Stomach smooth muscle (tissue), 2 donors: Measurements from ENCODE around the gene GPR146.
A peak's percentile ranks its signal among the peaks of the same experiment; 100 is the strongest.

Experiments used
- H3K27ac ChIP-seq: one replicate; pipeline ENCODE4 v1.7.0; 2013; ENCODE audit warnings: mild to moderate bottlenecking, low read length, inconsistent platforms
- H3K27me3 ChIP-seq, 2 donors: one replicate each; pipeline ENCODE4 v1.7.0; 2013; ENCODE audit warnings: low read length in 2 of 2; ENCODE audit not compliant: insufficient read depth in 2 of 2, control insufficient read depth in 1 of 2
- H3K36me3 ChIP-seq, 2 donors: one replicate each; pipeline ENCODE4 v1.7.0; 2013; ENCODE audit warnings: low read length in 2 of 2; ENCODE audit not compliant: control insufficient read depth in 2 of 2, insufficient read depth in 2 of 2
- H3K4me1 ChIP-seq: one replicate; pipeline ENCODE4 v1.7.0; 2013; ENCODE audit warnings: low read length; ENCODE audit not compliant: control insufficient read depth, insufficient read depth
- H3K4me3 ChIP-seq, 2 donors: one replicate each; pipeline ENCODE4 v1.7.0; 2013; ENCODE audit warnings: low read length in 2 of 2
- H3K9ac ChIP-seq, 2 donors: one replicate each; pipeline ENCODE4 v1.7.0; 2013; ENCODE audit warnings: low read length in 2 of 2, mild to moderate bottlenecking in 1 of 2
- H3K9me3 ChIP-seq, 2 donors: one replicate each; pipeline ENCODE4 v1.7.0; 2013; ENCODE audit warnings: low read length in 2 of 2; ENCODE audit not compliant: control insufficient read depth in 2 of 2
- donor health status: healthy.
- donor health status: Pancreatic carcinoma.

GPR146 gene

GRCh38 chr7:1092806-1093501 is 48.6 kb downstream of the GPR146 start:
- no peak overlapping the region for H3K9ac ChIP-seq
- H3K9me3 ChIP-seq: no peaks in the 10 kb centered on the region
- no peak overlapping the region for H3K4me3 ChIP-seq
- peaks cover 11 to 18% of the 10 kb centered on the region in 2 donors for H3K36me3 ChIP-seq
- no peak overlapping the region for H3K27ac ChIP-seq
- H3K27me3 ChIP-seq: no peaks in the 10 kb centered on the region
- H3K4me1 ChIP-seq: peaks cover 30% of the 10 kb centered on the region

GRCh38 chr7:1093502-1093843 is 49.1 kb downstream of the GPR146 start:
- Histone ChIP-seq H3K27me3 (no peaks in the 10 kb centered on the region), H3K4me3 (no peak overlapping the region), H3K9me3 (no peaks in the 10 kb centered on the region), H3K27ac (no peak overlapping the region), H3K9ac (no peak overlapping the region), H3K36me3 (peaks cover 11 to 20% of the 10 kb centered on the region in 2 donors), H3K4me1 (peaks cover 26% of the 10 kb centered on the region)

GRCh38 chr7:1093916-1094508 is 49.7 kb downstream of the GPR146 start:
- Histone ChIP-seq H3K9me3 (no peaks in the 10 kb centered on the region), H3K27me3 (no peaks in the 10 kb centered on the region), H3K4me3 (no peak overlapping the region), H3K36me3 (peaks cover 11 to 20% of the 10 kb centered on the region in 2 donors), H3K9ac (no peak overlapping the region), H3K27ac (peak overlapping the region; percentile 58), H3K4me1 (peaks cover 23% of the 10 kb centered on the region)

GRCh38 chr7:1094870-1095269 is 50.5 kb downstream of the GPR146 start:
- Histone ChIP-seq H3K36me3 (peaks cover 11 to 20% of the 10 kb centered on the region in 2 donors), H3K4me3 (no peak overlapping the region), H3K9ac (no peak overlapping the region), H3K4me1 (peaks cover 23% of the 10 kb centered on the region), H3K9me3 (no peaks in the 10 kb centered on the region), H3K27me3 (no peaks in the 10 kb centered on the region), H3K27ac (peak overlapping the region; percentile 58)

- Histone ChIP-seq H3K27ac (peak overlapping the region; percentile 58), H3K9me3 (no peaks in the 10 kb centered on the region), H3K4me3 (peak overlapping the region; percentile 6 to 65), H3K9ac (peak overlapping the region; percentile 2 to 51), H3K36me3 (peaks cover 11 to 20% of the 10 kb centered on the region in 2 donors), H3K4me1 (peaks cover 23% of the 10 kb centered on the region), H3K27me3 (no peaks in the 10 kb centered on the region)
Measured at GRCh38 chr7:1095621-1096155, 51.3 kb downstream of the GPR146 start.

- peak overlapping the region; percentile 58 for H3K27ac ChIP-seq
- peak overlapping the region; percentile 2 to 22 for H3K9ac ChIP-seq
- no peaks in the 10 kb centered on the region for H3K9me3 ChIP-seq
- peaks cover 8 to 18% of the 10 kb centered on the region in 2 donors for H3K36me3 ChIP-seq
- no peaks in the 10 kb centered on the region for H3K27me3 ChIP-seq
- H3K4me3 ChIP-seq: peak overlapping the region; percentile 6 to 65
- peaks cover 23% of the 10 kb centered on the region for H3K4me1 ChIP-seq
Measured at GRCh38 chr7:1096156-1097119, 52.1 kb downstream of the GPR146 start.

GRCh38 chr7:1097120-1097504 is 52.8 kb downstream of the GPR146 start:
- no peak overlapping the region for H3K27ac ChIP-seq
- no peaks in the 10 kb centered on the region for H3K9me3 ChIP-seq
- peaks cover 23% of the 10 kb centered on the region for H3K4me1 ChIP-seq
- H3K36me3 ChIP-seq: peaks cover 6 to 13% of the 10 kb centered on the region in 2 donors
- no peaks in the 10 kb centered on the region for H3K27me3 ChIP-seq
- H3K9ac ChIP-seq: no peak overlapping the region
- H3K4me3 ChIP-seq: no peak overlapping the region

- H3K27me3 ChIP-seq: no peaks in the 10 kb centered on the region
- no peak overlapping the region for H3K4me3 ChIP-seq
- peaks cover 23% of the 10 kb centered on the region for H3K4me1 ChIP-seq
- peaks cover under 1 to 4% of the 10 kb centered on the region in 2 donors for H3K36me3 ChIP-seq
- no peaks in the 10 kb centered on the region for H3K9me3 ChIP-seq
- H3K27ac ChIP-seq: no peak overlapping the region
- no peak overlapping the region for H3K9ac ChIP-seq
Measured at GRCh38 chr7:1098243-1099153, 54.2 kb downstream of the GPR146 start.

- Histone ChIP-seq H3K9ac (no peak overlapping the region), H3K4me1 (peaks cover 23% of the 10 kb centered on the region)
Measured at GRCh38 chr7:1099154-1099542, 54.8 kb downstream of the GPR146 start.

GRCh38 chr7:1099637-1100036 is 55.3 kb downstream of the GPR146 start:
- H3K9me3 ChIP-seq: no peaks in the 10 kb centered on the region
- H3K27ac ChIP-seq: no peak overlapping the region
- peaks cover 21% of the 10 kb centered on the region for H3K4me1 ChIP-seq
- H3K4me3 ChIP-seq: no peak overlapping the region
- peaks cover 0 to 4% of the 10 kb centered on the region in 2 donors for H3K36me3 ChIP-seq
- H3K9ac ChIP-seq: no peak overlapping the region
- no peaks in the 10 kb centered on the region for H3K27me3 ChIP-seq

More at GRCh38 chr7:1099154-1099542, 54.8 kb downstream of the GPR146 start:
- H3K27me3 ChIP-seq: no peaks in the 10 kb centered on the region
- H3K9me3 ChIP-seq: no peaks in the 10 kb centered on the region
- peaks cover 0 to 4% of the 10 kb centered on the region in 2 donors for H3K36me3 ChIP-seq
- H3K27ac ChIP-seq: no peak overlapping the region
- no peak overlapping the region for H3K4me3 ChIP-seq
